HCT116 (cell line): ENCODE data around the gene SETX. TPM values are rescaled to one million over a fixed set of nuclear protein-coding genes. Genes with fewer than 3 reads are reported as not detected.

ENCODE experiments used
- ATAC-seq: fragments of 200-7000 bp; cut with Tn5 transposase; 2 replicates; pipeline ENCODE4 v1.9.1; 2020; ENCODE audit warnings: mild to moderate bottlenecking, moderate library complexity
- BruUV-seq: library from RNA; stranded (reverse); fragments of 400-500 nt; replicated peaks from 2 replicates; lab custom pipeline; 2021; lab: Mats Ljungman, UMichigan
- CTCF ChIA-PET: fragments of 300-600 bp; sonication (Branson Sonifier 250); formaldehyde crosslinking; loops from one replicate; lab custom pipeline; 2021; ENCODE audit warnings: antibody characterized with exemption; lab: Charles Lee
- POLR2A ChIA-PET: fragments of 300-600, 350-600 bp; sonication (Branson Sonifier 250); formaldehyde crosslinking; loops from one replicate; lab custom pipeline; 2021; ENCODE audit warnings: antibody characterized with exemption; lab: Charles Lee
- RAD21 ChIA-PET, 2 experiments: fragments of 300-600 bp; sonication (Branson Sonifier 250); formaldehyde crosslinking; loops; one replicate each; lab custom pipeline; 2023; ENCODE audit warnings: low total read pairs in 2 of 2; ENCODE audit not compliant: uncharacterized antibody in 2 of 2, unreplicated experiment in 2 of 2, low non-redundant PET in 1 of 2; lab: Charles Lee
- DNase-seq: peaks from one replicate; pipeline ENCODE4 v3.0.0-alpha.2; 2010; ENCODE audit warnings: low read depth, low spot score
- H2AFZ ChIP-seq: fragments of 200-600 bp; shearing (Covaris generic), sonication (generic); 2 replicates; pipeline ENCODE4 v1.6.1; 2017; ENCODE audit warnings: low read depth, mixed run types, mixed read lengths, antibody characterized with exemption, low read length; ENCODE audit not compliant: poor library complexity, severe bottlenecking
- H3K27ac ChIP-seq: 2 replicates; pipeline ENCODE4 v1.5.1; 2012; ENCODE audit warnings: low read depth, low read length
- H3K27me3 ChIP-seq: fragments of 200-600 bp; sonication (generic); 2 replicates; pipeline ENCODE4 v1.6.1; 2016; ENCODE audit warnings: mixed run types, low read length, mixed read lengths; ENCODE audit not compliant: insufficient read depth
- H3K36me3 ChIP-seq, 2 experiments: fragments of 200-500 bp in 1 of 2; fragments of 200-600 bp in 1 of 2; sonication (Bioruptor generic) in 1 of 2; sonication (generic) in 1 of 2; 2 replicates each; pipeline versions ENCODE4 v1.5.1 to v1.6.1; 2014 to 2016; ENCODE audit warnings: low read length in 2 of 2, inconsistent platforms in 1 of 2, mixed read lengths in 1 of 2, mixed run types in 1 of 2; ENCODE audit not compliant: insufficient read depth in 2 of 2, control insufficient read depth in 1 of 2
- H3K4me1 ChIP-seq, 2 experiments: fragments of 200-600 bp in 1 of 2; sonication (generic) in 1 of 2; 2 replicates each; pipeline versions ENCODE4 v1.5.1 to v1.6.1; 2012 to 2017; ENCODE audit warnings: low read length in 2 of 2, inconsistent platforms in 1 of 2, mild to moderate bottlenecking in 1 of 2, mixed read lengths in 1 of 2, mixed run types in 1 of 2, moderate library complexity in 1 of 2; ENCODE audit not compliant: insufficient read depth in 2 of 2, control insufficient read depth in 1 of 2
- H3K4me2 ChIP-seq: fragments of 200-600 bp; sonication (generic); 2 replicates; pipeline ENCODE4 v1.6.1; 2017; ENCODE audit warnings: mixed run types, low read length, mixed read lengths
- H3K4me3 ChIP-seq, 2 experiments: fragments of 200-600 bp in 1 of 2; sonication (generic) in 1 of 2; replicated peaks in 1 of 2; 2 replicates each; pipeline ENCODE4 v1.5.1; 2011 to 2016; ENCODE audit warnings: low read length in 2 of 2, control low read depth in 1 of 2, low read depth in 1 of 2, mild to moderate bottlenecking in 1 of 2, mixed read lengths in 1 of 2, mixed run types in 1 of 2
- H3K79me2 ChIP-seq: fragments of 200-600 bp; sonication (generic); 2 replicates; pipeline ENCODE4 v1.6.1; 2017; ENCODE audit warnings: mild to moderate bottlenecking, mixed run types, low read length, moderate library complexity, mixed read lengths; ENCODE audit not compliant: insufficient read depth
- H3K9ac ChIP-seq: fragments of 200-600 bp; sonication (generic); 2 replicates; pipeline ENCODE4 v1.6.1; 2016; ENCODE audit warnings: low read length, mixed read lengths
- H3K9me2 ChIP-seq: fragments of 200-600 bp; sonication (generic), shearing (Covaris generic); 2 replicates; pipeline ENCODE4 v1.6.1; 2017; ENCODE audit warnings: mixed run types, mild to moderate bottlenecking, moderate library complexity; ENCODE audit not compliant: insufficient read depth
- H3K9me3 ChIP-seq, 2 experiments: fragments of 200-500 bp in 1 of 2; fragments of 200-600 bp in 1 of 2; sonication (Bioruptor generic) in 1 of 2; sonication (generic) in 1 of 2; 2 replicates each; pipeline ENCODE4 v1.6.1; 2014 to 2017; ENCODE audit warnings: low read length in 2 of 2, mixed read lengths in 2 of 2, inconsistent platforms in 1 of 2, low read depth in 1 of 2, mild to moderate bottlenecking in 1 of 2, mixed run types in 1 of 2, moderate library complexity in 1 of 2; ENCODE audit not compliant: control insufficient read depth in 1 of 2, insufficient read depth in 1 of 2
- H4K20me1 ChIP-seq: fragments of 200-600 bp; sonication (generic), shearing (Covaris generic); 2 replicates; pipeline ENCODE4 v1.6.1; 2017; ENCODE audit warnings: mixed run types, mild to moderate bottlenecking, moderate library complexity; ENCODE audit not compliant: insufficient read depth
- ATF3 ChIP-seq: IDR thresholded peaks from 2 replicates; pipeline ENCODE4 v1.6.1; 2012
- CTCF ChIP-seq, 3 experiments: fragments of 200-600 bp in 1 of 3; sonication (generic) in 1 of 3; IDR thresholded peaks in 2 of 3; conservative IDR thresholded peaks in 1 of 3; 2 replicates each; pipeline ENCODE4 v1.5.1; 2012 to 2017; ENCODE audit warnings: low read depth in 2 of 3, low read length in 2 of 3, antibody characterized with exemption in 1 of 3, borderline replicate concordance in 1 of 3, control low read depth in 1 of 3, mild to moderate bottlenecking in 1 of 3, mixed read lengths in 1 of 3, mixed run types in 1 of 3, moderate library complexity in 1 of 3; ENCODE audit not compliant: insufficient read depth in 1 of 3
- EZH2 ChIP-seq: fragments of 200-600 bp; sonication (generic); IDR thresholded peaks from 2 replicates; pipeline ENCODE4 v1.6.1; 2017; ENCODE audit warnings: antibody characterized with exemption, mixed run types
- RAD21 ChIP-seq: IDR thresholded peaks from 2 replicates; pipeline ENCODE4 v1.6.1; 2012; ENCODE audit warnings: low read depth, mild to moderate bottlenecking
- intact Hi-C: fragments of 100-400 bp; cut with micrococcal nuclease; formaldehyde crosslinking; loops from 2 replicates; pipeline ENCODE4 v1.10.0; 2022
- total RNA-seq: library from RNA; stranded (reverse); gene quantifications from one replicate; pipeline ENCODE4 v1.2.1, GENCODE V29; 2021; ENCODE audit not compliant: unreplicated experiment

SETX gene
- total RNA-seq, 1 experiment from 2014 or later = 38.5 TPM

- no peak for TF ChIP-seq ATF3
- no peak for TF ChIP-seq RAD21
Measured at GRCh38 chr9:132319421-132320110, 35.2 kb downstream of the SETX start (continued).

GRCh38 chr9:132312873-132313272, 41.9 kb downstream of the SETX start:
- Histone ChIP-seq H3K9me3 (no peaks in the 10 kb centered on the region), H3K4me1 (no peaks in the 10 kb centered on the region), H3K27ac (no peak overlapping the region), H2AFZ (no peak overlapping the region), H4K20me1 (peaks cover 14% of the 10 kb centered on the region; the same call in 1 of the 2 replicates), H3K79me2 (peaks cover 75% of the 10 kb centered on the region), H3K4me3 (no peak overlapping the region), H3K9ac (no peak overlapping the region), H3K36me3 (peaks cover 33 to 35% of the 10 kb centered on the region in 2 experiments), H3K9me2 (no peaks in the 10 kb centered on the region), H3K4me2 (no peak overlapping the region), H3K27me3 (no peaks in the 10 kb centered on the region)
- ATAC-seq (peak; percentile 68), DNase-seq (no peak)
- BruUV-seq = no TSS peak
- intact Hi-C loops = no loop called here
- peak in 2 of 3 experiments; percentile 19 to 58; a peak in 2 of 6 replicates for TF ChIP-seq CTCF (IDR thresholded peaks at IDR 0.05 in 2 of 3, conservative IDR thresholded peaks at IDR 0.05 in 1 of 3; ENCODE audit: borderline replicate concordance in 1 of 3, insufficient read depth in 1 of 3, low read depth in 2 of 3, low read length in 2 of 3)
- TF ChIP-seq EZH2 = no peak
- ChIA-PET POLR2A (no interaction called here), RAD21 (no interaction called here), CTCF (interaction anchor here (0.8 kb wide), 1 partner anchor 42 kb away, joined by 4 read pairs; the partner anchor contains the start of gene SETX)
